Uterine smooth muscle cell (primary cell): ENCODE measurements around the gene TRMU. TPM values are rescaled to one million over a fixed set of nuclear protein-coding genes. Genes with fewer than 3 reads are reported as not detected.

ENCODE experiments used
- total RNA-seq: library from RNA; depleted of rRNA; stranded (reverse); fragments of >200 nt; gene quantifications from 2 replicates; pipeline ENCODE4 v1.2.3, GENCODE V29; 2014

Gene TRMU
- 30.4 and 44.4 TPM in 2 replicates for total RNA-seq

GRCh38 chr22:46335201-46336118, at the start of gene TRMU:
TSS of gene TRMU (plus strand) at chr22:46335714. CDS start at chr22:46335765, 51 bp downstream.

GRCh38 chr22:46296257-46297150, 39.0 kb upstream of the TRMU start, which contains the start of gene GTSE1:
TSS of gene GTSE1 (plus strand) at chr22:46296870. CDS start at chr22:46297401, 531 bp downstream.

Other genes with a start within 250 kb of the TRMU start
- gene PPARA, start 185.2 kb upstream of the TRMU start, total RNA-seq: 10.8 and 14.2 TPM in 2 replicates
- 7.4 and 11.7 TPM in 2 replicates for gene CDPF1, start 85.4 kb upstream of the TRMU start, total RNA-seq
- gene PKDREJ, start 72.4 kb upstream of the TRMU start, total RNA-seq: not detected in 2 replicates
- 27.4 and 30.0 TPM in 2 replicates for gene TTC38, start 67.7 kb upstream of the TRMU start, total RNA-seq
- 4.2 and 16.8 TPM in 2 replicates for gene GTSE1, start 38.8 kb upstream of the TRMU start, total RNA-seq
- 1.9 and 5.4 TPM in 2 replicates for gene CELSR1, start 201.9 kb downstream of the TRMU start, total RNA-seq